Naive thymus-derived CD4-positive, alpha-beta T cell (primary cell): ENCODE results near the gene CPN1. TPM values are rescaled to one million over a fixed set of nuclear protein-coding genes. Genes with fewer than 3 reads are reported as not detected.

ENCODE experiments used
- ATAC-seq: fragments of 150-1000 bp; cut with Tn5 transposase; 2 replicates; pipeline ENCODE4 v1.10.0; 2021; ENCODE audit warnings: mild to moderate bottlenecking, moderate library complexity
- CTCF ChIA-PET: fragments of 350-600 bp; sonication (Branson Sonifier 250); formaldehyde crosslinking; loops from one replicate; lab custom pipeline; 2021; ENCODE audit warnings: antibody characterized with exemption; lab: Charles Lee
- POLR2A ChIA-PET: fragments of 350-600 bp; sonication (Branson Sonifier 250); formaldehyde crosslinking; loops from one replicate; lab custom pipeline; 2021; ENCODE audit warnings: antibody characterized with exemption, inconsistent platforms; lab: Charles Lee
- DNase-seq, 9 donors: peaks; one replicate each; pipeline versions ENCODE4 v3.0.0 to v3.0.0-alpha.2; 2020 to 2022; ENCODE audit warnings: mixed read lengths in 1 of 9
- H3K27ac ChIP-seq: one replicate; pipeline ENCODE4 v1.7.0; 2013; ENCODE audit warnings: mild to moderate bottlenecking, low read depth, low read length, moderate library complexity
- H3K27me3 ChIP-seq, 2 donors: one replicate each; pipeline ENCODE4 v1.7.0; 2013; ENCODE audit warnings: low read length in 2 of 2, mild to moderate bottlenecking in 2 of 2, moderate library complexity in 2 of 2; ENCODE audit not compliant: control insufficient read depth in 2 of 2, insufficient read depth in 2 of 2
- H3K36me3 ChIP-seq, 3 experiments: 1 replicate in 2 of 3; 2 replicates in 1 of 3; pipeline ENCODE4 v1.7.0; 2013; ENCODE audit warnings: low read length in 3 of 3, mild to moderate bottlenecking in 3 of 3, moderate library complexity in 1 of 3; ENCODE audit not compliant: insufficient read depth in 3 of 3, control insufficient read depth in 2 of 3
- H3K4me1 ChIP-seq, 2 donors: one replicate each; pipeline ENCODE4 v1.7.0; 2013; ENCODE audit warnings: low read length in 2 of 2, mild to moderate bottlenecking in 2 of 2, moderate library complexity in 1 of 2; ENCODE audit not compliant: control insufficient read depth in 2 of 2, insufficient read depth in 2 of 2
- H3K4me3 ChIP-seq: 2 replicates; pipeline ENCODE4 v1.7.0; 2013; ENCODE audit warnings: mild to moderate bottlenecking, low read length
- H3K9me3 ChIP-seq, 3 experiments: 1 replicate in 2 of 3; 2 replicates in 1 of 3; pipeline ENCODE4 v1.7.0; 2013; ENCODE audit warnings: low read length in 3 of 3; ENCODE audit not compliant: control insufficient read depth in 2 of 3
- H3K27ac Mint-ChIP-seq, 9 donors: one replicate each; pipeline ENCODE4 v1.8.0; 2020 to 2022; ENCODE audit warnings: mixed read lengths in 9 of 9, mild to moderate bottlenecking in 8 of 9, moderate library complexity in 5 of 9, inconsistent platforms in 2 of 9
- H3K27me3 Mint-ChIP-seq, 5 donors: one replicate each; pipeline ENCODE4 v1.8.0; 2021 to 2022; ENCODE audit warnings: mixed read lengths in 5 of 5, mild to moderate bottlenecking in 1 of 5
- H3K36me3 Mint-ChIP-seq, 5 donors: one replicate each; pipeline ENCODE4 v1.8.0; 2020 to 2022; ENCODE audit warnings: mixed read lengths in 5 of 5, mild to moderate bottlenecking in 3 of 5, inconsistent platforms in 1 of 5
- H3K4me1 Mint-ChIP-seq, 7 donors: one replicate each; pipeline ENCODE4 v1.8.0; 2020 to 2022; ENCODE audit warnings: mixed read lengths in 7 of 7, mild to moderate bottlenecking in 3 of 7, inconsistent platforms in 1 of 7
- H3K4me3 Mint-ChIP-seq, 10 donors: one replicate each; pipeline ENCODE4 v1.8.0; 2020 to 2022; ENCODE audit warnings: mild to moderate bottlenecking in 10 of 10, mixed read lengths in 10 of 10, moderate library complexity in 6 of 10, inconsistent platforms in 2 of 10
- H3K9me3 Mint-ChIP-seq, 11 donors: one replicate each; pipeline ENCODE4 v1.8.0; 2020 to 2022; ENCODE audit warnings: mixed read lengths in 11 of 11, mild to moderate bottlenecking in 4 of 11, inconsistent platforms in 1 of 11, moderate library complexity in 1 of 11
- intact Hi-C, 2 donors: fragments of 100-400 bp; cut with micrococcal nuclease; formaldehyde crosslinking; loops; one replicate each; pipeline ENCODE4 v1.15.1; 2023
- polyA plus RNA-seq, 2 donors: library from polyadenylated mRNA; unstranded; fragments of 300-500 nt; fragmentation: Illumina TruSeq; gene quantifications; one replicate each; pipeline ENCODE4 v1.2.3, GENCODE V29; 2021
- total RNA-seq, 6 experiments: library from RNA in 5 of 6; stranded (reverse) in 5 of 6; gene quantifications; 1 replicate in 5 of 6; 2 replicates in 1 of 6; pipeline ENCODE4 v1.2.3 and lab custom pipeline; 2021 to 2026

CPN1 gene
- total and polyA plus RNA-seq, 7 experiments from 2014 or later: not detected

DNA sequence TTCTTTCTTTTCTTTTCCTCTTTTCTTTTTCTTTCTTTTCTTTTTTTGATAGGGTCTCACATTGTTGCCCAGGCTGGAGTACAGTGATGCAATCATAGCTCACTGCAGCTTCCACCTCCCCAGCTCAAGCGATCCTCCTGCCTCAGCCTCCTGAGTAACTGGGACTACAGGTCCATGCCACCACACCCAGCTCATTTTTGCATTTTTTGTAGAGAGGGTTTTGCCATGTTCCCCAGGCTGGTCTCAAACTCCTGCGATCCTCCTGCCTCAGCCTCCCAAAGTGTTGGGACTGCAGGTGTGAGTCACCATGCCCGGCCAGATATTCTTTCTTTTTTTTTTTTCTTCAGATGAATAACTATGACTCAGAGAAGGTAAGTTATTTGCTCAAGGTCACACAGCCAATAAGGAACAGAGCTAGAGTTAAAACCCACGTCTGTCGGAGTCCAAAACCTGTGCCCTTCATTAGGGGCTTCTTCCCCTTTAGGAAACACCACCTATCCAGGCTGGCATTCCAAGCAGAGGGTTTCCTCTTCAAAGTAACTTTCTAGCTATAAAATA lies 43.8 kb downstream of the CPN1 start:
- CTCF ChIA-PET: no interaction called here
- Histone ChIP-seq H3K27me3 (no peaks in the 10 kb centered on the region), H3K4me1 (no peaks in the 10 kb centered on the region), H3K36me3 (no peaks in the 10 kb centered on the region), H3K9me3 (no peaks in the 10 kb centered on the region), H3K4me3 (no peak overlapping the region), H3K27ac (no peak overlapping the region)
- peaks cover 5 to 39% (median 20%) of the 10 kb centered on the region in 5 donors for H3K27me3 Mint-ChIP-seq
- H3K4me3 Mint-ChIP-seq: no peak overlapping the region
- no peaks in the 10 kb centered on the region for H3K36me3 Mint-ChIP-seq
- DNase-seq (no peak), ATAC-seq (no peak)
- POLR2A ChIA-PET: no interaction called here
- no peak overlapping the region for H3K27ac Mint-ChIP-seq
- H3K9me3 Mint-ChIP-seq: peaks cover 0 to 2% (median 0%) of the 10 kb centered on the region in 11 donors
- H3K4me1 Mint-ChIP-seq: no peaks in the 10 kb centered on the region
- intact Hi-C loops: no loop called here

DNA sequence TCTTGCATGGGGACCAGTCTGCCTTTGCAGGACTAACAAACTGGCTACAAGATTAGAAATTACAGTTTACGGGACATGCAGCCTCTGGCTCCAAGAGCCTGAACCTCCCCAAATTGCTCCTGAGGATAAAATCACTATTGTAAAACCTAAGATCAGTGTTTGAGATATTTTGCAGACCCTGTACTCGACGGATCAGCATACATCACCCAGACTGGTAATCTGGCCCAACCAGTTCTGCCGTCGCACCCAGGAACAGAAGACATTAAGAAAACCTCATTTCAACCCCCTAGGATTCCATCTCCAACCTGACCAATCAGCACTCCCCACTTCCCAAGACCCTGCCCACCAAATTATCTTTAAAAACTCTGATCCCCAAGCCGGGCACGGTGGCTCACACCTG lies 44.8 kb downstream of the CPN1 start:
- H3K36me3 ChIP-seq: no peaks in the 10 kb centered on the region
- no peak overlapping the region for H3K4me3 ChIP-seq
- H3K4me1 Mint-ChIP-seq: no peaks in the 10 kb centered on the region
- H3K4me1 ChIP-seq: no peaks in the 10 kb centered on the region
- intact Hi-C loops: no loop called here
- no peak overlapping the region for H3K27ac Mint-ChIP-seq
- CTCF ChIA-PET: no interaction called here
- ATAC-seq (no peak), DNase-seq (no peak)
- H3K36me3 Mint-ChIP-seq: no peaks in the 10 kb centered on the region
- H3K27me3 Mint-ChIP-seq: peaks cover 5 to 39% (median 20%) of the 10 kb centered on the region in 5 donors
- no peak overlapping the region for H3K4me3 Mint-ChIP-seq
- H3K27me3 ChIP-seq: no peaks in the 10 kb centered on the region
- POLR2A ChIA-PET: no interaction called here
- no peaks in the 10 kb centered on the region for H3K9me3 ChIP-seq
- peaks cover 0 to 2% (median 0%) of the 10 kb centered on the region in 11 donors for H3K9me3 Mint-ChIP-seq
- H3K27ac ChIP-seq: no peak overlapping the region

DNA sequence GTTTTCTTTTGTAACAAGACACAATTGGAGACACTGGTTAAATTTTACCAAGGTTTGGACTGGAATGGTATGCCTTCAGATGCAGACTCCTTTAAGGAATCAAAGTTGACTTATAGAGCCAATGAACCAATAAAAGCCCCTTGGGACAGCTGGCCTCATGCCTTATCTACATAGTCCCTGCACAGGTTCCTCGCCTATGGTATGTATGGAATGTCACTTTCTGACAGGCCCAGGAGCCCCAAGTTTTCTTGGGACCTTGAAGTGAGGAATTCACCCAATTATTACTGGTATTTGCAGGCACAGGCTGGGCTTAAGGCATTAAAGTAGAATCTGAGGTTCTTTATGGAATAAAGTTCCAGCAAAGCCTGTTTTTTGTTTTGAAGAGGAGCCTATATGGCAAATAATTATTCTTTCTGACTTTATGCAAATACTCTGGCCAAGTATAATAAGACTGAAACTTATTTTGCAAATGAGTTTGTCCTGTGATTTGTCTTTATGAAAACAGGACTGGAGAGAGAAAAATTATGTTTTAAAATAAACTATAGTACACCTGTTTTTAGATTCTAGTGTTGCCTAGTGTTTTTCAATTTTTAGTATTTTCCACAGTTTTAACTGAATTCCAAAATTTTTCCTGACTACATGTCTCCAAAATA lies 47.8 kb downstream of the CPN1 start:
- CTCF ChIA-PET: interaction anchor here (1.1 kb wide), 1 partner anchor 188 kb away, joined by 3 read pairs; no protein-coding TSS in a partner anchor
- Mint-ChIP-seq H3K36me3 (no peaks in the 10 kb centered on the region), H3K4me3 (no peak overlapping the region), H3K27ac (no peak overlapping the region), H3K9me3 (peaks cover 0 to 2% (median 0%) of the 10 kb centered on the region in 11 donors), H3K4me1 (no peaks in the 10 kb centered on the region), H3K27me3 (peaks cover 2 to 29% (median 15%) of the 10 kb centered on the region in 5 donors)
- Histone ChIP-seq H3K9me3 (no peaks in the 10 kb centered on the region), H3K27me3 (no peaks in the 10 kb centered on the region), H3K4me3 (no peak overlapping the region), H3K27ac (no peak overlapping the region), H3K36me3 (no peaks in the 10 kb centered on the region), H3K4me1 (no peaks in the 10 kb centered on the region)
- intact Hi-C loops: no loop called here
- ATAC-seq (no peak), DNase-seq (no peak)
- POLR2A ChIA-PET: no interaction called here

DNA sequence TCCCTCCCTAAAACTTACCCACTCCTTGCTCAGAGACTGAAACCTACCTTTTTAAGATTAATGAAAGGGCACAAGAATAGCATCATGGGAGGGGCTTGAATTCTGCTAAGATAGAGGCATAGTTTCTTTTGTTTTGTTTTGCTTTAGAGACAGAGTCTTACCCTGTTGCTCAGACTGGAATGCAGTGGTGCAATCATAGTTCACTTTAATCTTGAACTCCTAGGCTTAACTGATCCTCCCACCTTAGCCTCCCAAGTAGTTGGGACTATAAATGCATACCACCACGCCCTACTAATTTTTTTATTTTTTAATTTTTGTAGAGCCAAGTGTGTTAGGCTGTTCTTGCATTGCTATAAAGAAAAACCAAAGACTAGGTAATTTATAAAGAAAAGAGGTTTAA lies 54.3 kb downstream of the CPN1 start:
- H3K4me1 Mint-ChIP-seq: no peaks in the 10 kb centered on the region
- H3K9me3 ChIP-seq: no peaks in the 10 kb centered on the region
- peaks cover 0 to 26% (median 7%) of the 10 kb centered on the region in 11 donors for H3K9me3 Mint-ChIP-seq
- H3K27me3 Mint-ChIP-seq: peaks cover 0 to 10% (median 5%) of the 10 kb centered on the region in 5 donors
- H3K4me1 ChIP-seq: no peaks in the 10 kb centered on the region
- H3K4me3 Mint-ChIP-seq: no peak overlapping the region
- no peaks in the 10 kb centered on the region for H3K36me3 ChIP-seq
- intact Hi-C loops: no loop called here
- no peaks in the 10 kb centered on the region for H3K27me3 ChIP-seq
- ATAC-seq (no peak), DNase-seq (no peak)
- no peak overlapping the region for H3K27ac Mint-ChIP-seq
- peaks cover 0 to 5% (median 3%) of the 10 kb centered on the region in 5 donors for H3K36me3 Mint-ChIP-seq
- H3K4me3 ChIP-seq: no peak overlapping the region
- ChIA-PET CTCF (no interaction called here), POLR2A (no interaction called here)
- no peak overlapping the region for H3K27ac ChIP-seq

DNA sequence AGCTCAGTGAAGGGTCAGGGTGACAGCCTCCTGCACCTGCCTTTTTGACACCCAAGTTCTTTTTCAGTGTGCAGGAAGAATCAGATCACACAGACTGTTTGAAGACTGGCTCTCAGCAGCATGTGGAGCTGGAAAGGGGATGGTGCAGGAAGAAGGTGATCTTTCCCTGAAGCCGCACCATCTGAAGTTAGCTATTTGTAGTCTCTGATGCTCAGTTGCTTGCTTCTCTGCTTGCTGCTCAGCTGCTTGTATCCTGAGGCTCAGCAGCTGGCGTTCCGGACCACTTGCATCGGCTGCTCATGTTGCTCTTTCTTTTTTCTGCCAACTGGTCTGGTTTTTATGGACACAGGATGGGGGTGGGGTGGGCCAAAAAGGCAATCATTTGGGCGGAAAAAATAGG lies 56.1 kb downstream of the CPN1 start:
- Mint-ChIP-seq H3K4me1 (peaks cover 0 to 3% (median 0%) of the 10 kb centered on the region in 7 donors), H3K4me3 (no peak overlapping the region), H3K27ac (no peak overlapping the region), H3K9me3 (peaks cover 0 to 26% (median 7%) of the 10 kb centered on the region in 11 donors), H3K27me3 (peaks cover 0 to 13% (median 6%) of the 10 kb centered on the region in 5 donors), H3K36me3 (peaks cover 0 to 5% (median 3%) of the 10 kb centered on the region in 5 donors)
- Histone ChIP-seq H3K27ac (no peak overlapping the region), H3K4me1 (no peaks in the 10 kb centered on the region), H3K27me3 (no peaks in the 10 kb centered on the region), H3K4me3 (no peak overlapping the region), H3K36me3 (no peaks in the 10 kb centered on the region), H3K9me3 (no peaks in the 10 kb centered on the region)
- ChIA-PET CTCF (no interaction called here), POLR2A (no interaction called here)
- intact Hi-C loops: no loop called here
- DNase-seq (no peak), ATAC-seq (no peak)

DNA sequence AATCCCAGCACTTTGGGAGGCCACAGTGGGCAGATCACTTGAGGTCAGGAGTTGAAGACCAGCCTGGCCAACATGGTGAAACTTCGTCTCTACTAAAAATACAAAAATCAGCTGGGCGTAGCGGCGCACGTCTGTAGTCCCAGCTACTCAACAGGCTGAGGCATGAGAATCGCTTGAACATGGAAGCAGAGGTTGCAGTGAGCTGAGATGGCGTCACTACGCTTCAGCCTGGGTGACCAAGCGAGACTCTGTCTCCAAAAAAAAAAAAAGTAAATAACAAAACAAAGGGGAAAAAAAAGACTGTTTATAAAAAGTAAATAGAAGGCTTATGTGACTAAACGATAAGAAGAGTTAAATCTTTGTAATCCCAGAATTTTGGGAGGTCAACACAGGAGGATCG lies 56.9 kb downstream of the CPN1 start:
- intact Hi-C loops: no loop called here
- ATAC-seq (no peak), DNase-seq (no peak)
- Histone ChIP-seq H3K36me3 (no peaks in the 10 kb centered on the region), H3K9me3 (no peaks in the 10 kb centered on the region), H3K27me3 (no peaks in the 10 kb centered on the region), H3K4me3 (no peak overlapping the region), H3K4me1 (no peaks in the 10 kb centered on the region), H3K27ac (no peak overlapping the region)
- ChIA-PET POLR2A (no interaction called here), CTCF (no interaction called here)
- H3K9me3 Mint-ChIP-seq: peaks cover 0 to 26% (median 7%) of the 10 kb centered on the region in 11 donors
- no peak overlapping the region for H3K27ac Mint-ChIP-seq
- H3K27me3 Mint-ChIP-seq: peaks cover 0 to 16% (median 13%) of the 10 kb centered on the region in 5 donors
- peaks cover 0 to 9% (median 2%) of the 10 kb centered on the region in 7 donors for H3K4me1 Mint-ChIP-seq
- no peak overlapping the region for H3K4me3 Mint-ChIP-seq
- H3K36me3 Mint-ChIP-seq: peaks cover 0 to 5% (median 3%) of the 10 kb centered on the region in 5 donors
